Eye (tissue), 1 donor: ENCODE measurements around the gene HSD17B3.
A peak's percentile ranks its signal among the peaks of the same experiment; 100 is the strongest.
"Not testable (repeated sequence)": the region's sequence is repeated elsewhere in the genome, so short reads cannot be mapped to it uniquely, and the experiment has no call there.

ENCODE experiments used
- DNase-seq: peaks from one replicate; pipeline ENCODE4 v3.0.0-alpha.2; 2015

HSD17B3 gene

DNA sequence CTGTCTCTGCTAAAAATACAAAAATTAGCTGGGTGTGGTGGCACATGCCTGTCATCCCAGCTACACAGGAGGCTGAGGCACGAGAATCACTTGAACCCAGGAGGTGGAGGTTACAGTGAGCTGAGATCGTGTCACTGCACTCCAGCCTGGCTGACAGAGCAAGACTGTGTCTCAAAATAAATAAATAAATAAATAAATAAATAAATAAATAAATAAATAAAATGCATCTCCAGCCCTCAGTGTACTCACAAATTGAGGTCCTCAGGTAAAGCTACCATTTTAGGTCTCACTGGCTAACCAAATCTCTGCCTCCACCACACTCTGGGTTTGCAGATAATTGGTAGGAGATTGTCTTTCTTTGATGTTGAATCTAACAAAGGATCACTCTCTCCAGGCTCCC lies 112.4 kb downstream of the HSD17B3 start:
- DNase-seq: not testable (repeated sequence)

GRCh38 chr9:96188571-96188970 lies 113.4 kb downstream of the HSD17B3 start:
- DNase-seq: no peak

DNA sequence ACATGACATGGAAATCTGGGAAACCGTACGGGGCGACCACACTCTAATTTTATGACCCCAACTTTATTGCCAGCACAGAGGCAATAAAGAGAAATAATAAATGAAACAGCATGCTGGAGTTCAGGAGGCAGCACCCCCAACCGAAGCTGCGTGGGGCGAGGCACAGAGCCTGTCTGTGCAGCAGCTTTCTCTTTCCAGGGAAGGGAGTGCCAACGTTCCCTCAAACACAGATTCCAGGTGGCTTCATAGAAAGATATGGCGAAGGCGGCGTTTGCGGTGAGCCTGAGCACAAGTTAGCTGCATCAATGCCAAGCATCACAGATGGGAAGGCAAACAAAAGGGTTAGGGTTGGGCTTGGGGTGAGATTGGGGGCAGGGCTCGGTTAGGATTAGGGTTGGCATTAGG lies 114.8 kb downstream of the HSD17B3 start:
- DNase-seq: peak; percentile 32

- DNase-seq: peak; percentile 80
Observed at GRCh38 chr9:96186591-96187011, 115.4 kb downstream of the HSD17B3 start.

DNA sequence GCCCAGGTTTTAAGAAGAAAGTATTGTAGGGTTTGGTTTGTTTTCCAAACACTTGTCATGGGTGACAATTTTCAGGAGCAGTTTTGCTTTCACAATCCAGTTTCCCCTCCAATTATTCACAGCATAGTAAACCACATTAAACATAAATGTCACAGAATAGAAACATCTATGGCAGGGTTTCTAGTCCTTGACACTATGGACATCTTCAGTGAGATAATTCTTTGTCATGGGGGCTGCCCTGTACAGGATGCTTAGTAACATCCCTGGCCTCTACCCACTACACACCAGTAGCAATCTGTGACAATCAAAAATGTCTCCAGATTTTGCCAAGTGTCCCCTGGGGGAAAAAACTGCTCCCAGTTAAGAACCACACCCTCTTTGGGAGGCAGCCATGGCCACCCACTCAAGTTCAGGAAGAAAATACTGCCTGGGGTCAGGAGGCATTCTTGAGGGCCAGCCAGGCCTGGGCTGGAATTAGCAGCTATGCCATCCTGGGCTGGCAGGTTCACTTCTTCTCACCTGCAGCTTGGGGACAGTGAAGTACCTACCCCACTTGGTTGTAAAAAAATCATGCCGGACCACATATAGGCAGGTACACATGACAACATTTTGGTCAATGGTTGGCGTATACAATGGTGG lies 116.3 kb downstream of the HSD17B3 start:
- no peak for DNase-seq
